ENCODE results near the gene MAMDC2.
"Not testable (repeated sequence)": the region's sequence is repeated elsewhere in the genome, so short reads cannot be mapped to it uniquely, and the experiment has no call there.

Gene MAMDC2

GRCh38 chr9:70012569-70012968, 31.1 kb upstream of the MAMDC2 start:
- Histone ChIP-seq H3K27me3 (ENCODE audit: control insufficient read depth in 1 of 2, insufficient read depth in 2 of 2, low read length in 2 of 2) (no peaks in the 10 kb centered on the region), H3K36me3 (ENCODE audit: insufficient read depth, low read length) (no peaks in the 10 kb centered on the region), H3K4me3 (ENCODE audit: low read depth in 1 of 2, low read length in 2 of 2) (no peak overlapping the region), H3K9me3 (ENCODE audit: low read length) (no peaks in the 10 kb centered on the region), H3K27ac (ENCODE audit: low read depth, low read length) (no peak overlapping the region), H3K9ac (ENCODE audit: low read length) (no peak overlapping the region), H3K4me1 (ENCODE audit: insufficient read depth, low read length) (peaks cover 4% of the 10 kb centered on the region)

- no peak overlapping the region for H3K27ac ChIP-seq (ENCODE audit: low read depth, low read length)
Observed at GRCh38 chr9:70013598-70014196, 30.0 kb upstream of the MAMDC2 start.

GRCh38 chr9:70015099-70015498, 28.5 kb upstream of the MAMDC2 start:
- no peak overlapping the region for H3K4me3 ChIP-seq (ENCODE audit: low read depth in 1 of 2, low read length in 2 of 2)
- no peaks in the 10 kb centered on the region for H3K27me3 ChIP-seq (ENCODE audit: control insufficient read depth in 1 of 2, insufficient read depth in 2 of 2, low read length in 2 of 2)
- no peaks in the 10 kb centered on the region for H3K9me3 ChIP-seq (ENCODE audit: low read length)
- no peak overlapping the region for H3K27ac ChIP-seq (ENCODE audit: low read depth, low read length)
- H3K9ac ChIP-seq (ENCODE audit: low read length) = no peak overlapping the region
- no peaks in the 10 kb centered on the region for H3K36me3 ChIP-seq (ENCODE audit: insufficient read depth, low read length)
- H3K4me1 ChIP-seq (ENCODE audit: insufficient read depth, low read length) = peaks cover 4% of the 10 kb centered on the region

More at GRCh38 chr9:70013598-70014196, 30.0 kb upstream of the MAMDC2 start:
- Histone ChIP-seq H3K9me3 (ENCODE audit: low read length) (no peaks in the 10 kb centered on the region), H3K27me3 (ENCODE audit: control insufficient read depth in 1 of 2, insufficient read depth in 2 of 2, low read length in 2 of 2) (no peaks in the 10 kb centered on the region), H3K4me3 (ENCODE audit: low read depth in 1 of 2, low read length in 2 of 2) (no peak overlapping the region), H3K4me1 (ENCODE audit: insufficient read depth, low read length) (peaks cover 4% of the 10 kb centered on the region), H3K36me3 (ENCODE audit: insufficient read depth, low read length) (no peaks in the 10 kb centered on the region), H3K9ac (ENCODE audit: low read length) (no peak overlapping the region)

GRCh38 chr9:70020217-70020616, 23.4 kb upstream of the MAMDC2 start:
- H3K4me3 ChIP-seq (ENCODE audit: low read depth in 1 of 2, low read length in 2 of 2) = no peak overlapping the region
- no peak overlapping the region for H3K9ac ChIP-seq (ENCODE audit: low read length)
- no peaks in the 10 kb centered on the region for H3K27me3 ChIP-seq (ENCODE audit: control insufficient read depth in 1 of 2, insufficient read depth in 2 of 2, low read length in 2 of 2)
- H3K9me3 ChIP-seq (ENCODE audit: low read length) = no peaks in the 10 kb centered on the region
- no peaks in the 10 kb centered on the region for H3K36me3 ChIP-seq (ENCODE audit: insufficient read depth, low read length)
- no peak overlapping the region for H3K27ac ChIP-seq (ENCODE audit: low read depth, low read length)
- H3K4me1 ChIP-seq (ENCODE audit: insufficient read depth, low read length) = peaks cover 3% of the 10 kb centered on the region

- Histone ChIP-seq H3K36me3 (ENCODE audit: insufficient read depth, low read length) (no peaks in the 10 kb centered on the region), H3K4me1 (ENCODE audit: insufficient read depth, low read length) (peaks cover 3% of the 10 kb centered on the region), H3K27me3 (ENCODE audit: control insufficient read depth in 1 of 2, insufficient read depth in 2 of 2, low read length in 2 of 2) (no peaks in the 10 kb centered on the region), H3K27ac (ENCODE audit: low read depth, low read length) (no peak overlapping the region), H3K9me3 (ENCODE audit: low read length) (no peaks in the 10 kb centered on the region), H3K4me3 (ENCODE audit: low read depth in 1 of 2, low read length in 2 of 2) (no peak overlapping the region), H3K9ac (ENCODE audit: low read length) (no peak overlapping the region)
Observed at GRCh38 chr9:70020991-70021571, 22.6 kb upstream of the MAMDC2 start.

GRCh38 chr9:70028287-70028686, 15.4 kb upstream of the MAMDC2 start:
- no peaks in the 10 kb centered on the region for H3K36me3 ChIP-seq (ENCODE audit: insufficient read depth, low read length)
- H3K9ac ChIP-seq (ENCODE audit: low read length) = no peak overlapping the region
- H3K27me3 ChIP-seq (ENCODE audit: control insufficient read depth in 1 of 2, insufficient read depth in 2 of 2, low read length in 2 of 2) = no peaks in the 10 kb centered on the region
- no peaks in the 10 kb centered on the region for H3K4me1 ChIP-seq (ENCODE audit: insufficient read depth, low read length)
- no peak overlapping the region for H3K27ac ChIP-seq (ENCODE audit: low read depth, low read length)
- H3K4me3 ChIP-seq (ENCODE audit: low read depth in 1 of 2, low read length in 2 of 2) = no peak overlapping the region
- H3K9me3 ChIP-seq (ENCODE audit: low read length) = no peaks in the 10 kb centered on the region

- Histone ChIP-seq H3K4me1 (ENCODE audit: insufficient read depth, low read length) (no peaks in the 10 kb centered on the region), H3K27ac (ENCODE audit: low read depth, low read length) (no peak overlapping the region), H3K9ac (ENCODE audit: low read length) (no peak overlapping the region), H3K4me3 (ENCODE audit: low read depth in 1 of 2, low read length in 2 of 2) (no peak overlapping the region), H3K9me3 (ENCODE audit: low read length) (no peaks in the 10 kb centered on the region), H3K27me3 (ENCODE audit: control insufficient read depth in 1 of 2, insufficient read depth in 2 of 2, low read length in 2 of 2) (no peaks in the 10 kb centered on the region), H3K36me3 (ENCODE audit: insufficient read depth, low read length) (no peaks in the 10 kb centered on the region)
Observed at GRCh38 chr9:70030156-70030555, 13.5 kb upstream of the MAMDC2 start.

GRCh38 chr9:70031141-70031545, 12.5 kb upstream of the MAMDC2 start:
- Histone ChIP-seq H3K9ac (ENCODE audit: low read length) (no peak overlapping the region), H3K4me3 (ENCODE audit: low read depth in 1 of 2, low read length in 2 of 2) (no peak overlapping the region), H3K36me3 (ENCODE audit: insufficient read depth, low read length) (no peaks in the 10 kb centered on the region), H3K27ac (ENCODE audit: low read depth, low read length) (no peak overlapping the region), H3K4me1 (ENCODE audit: insufficient read depth, low read length) (no peaks in the 10 kb centered on the region), H3K27me3 (ENCODE audit: control insufficient read depth in 1 of 2, insufficient read depth in 2 of 2, low read length in 2 of 2) (no peaks in the 10 kb centered on the region), H3K9me3 (ENCODE audit: low read length) (no peaks in the 10 kb centered on the region)

- H3K36me3 ChIP-seq (ENCODE audit: insufficient read depth, low read length) = no peaks in the 10 kb centered on the region
- no peak overlapping the region for H3K27ac ChIP-seq (ENCODE audit: low read depth, low read length)
- no peaks in the 10 kb centered on the region for H3K27me3 ChIP-seq (ENCODE audit: control insufficient read depth in 1 of 2, insufficient read depth in 2 of 2, low read length in 2 of 2)
- no peaks in the 10 kb centered on the region for H3K9me3 ChIP-seq (ENCODE audit: low read length)
- no peak overlapping the region for H3K9ac ChIP-seq (ENCODE audit: low read length)
- peaks cover 6% of the 10 kb centered on the region for H3K4me1 ChIP-seq (ENCODE audit: insufficient read depth, low read length)
- H3K4me3 ChIP-seq (ENCODE audit: low read depth in 1 of 2, low read length in 2 of 2) = no peak overlapping the region
Observed at GRCh38 chr9:70034271-70034711, 9.4 kb upstream of the MAMDC2 start.

GRCh38 chr9:70035691-70036090, 8.0 kb upstream of the MAMDC2 start:
- Histone ChIP-seq H3K27me3 (ENCODE audit: control insufficient read depth in 1 of 2, insufficient read depth in 2 of 2, low read length in 2 of 2) (no peaks in the 10 kb centered on the region), H3K9ac (ENCODE audit: low read length) (no peak overlapping the region), H3K36me3 (ENCODE audit: insufficient read depth, low read length) (no peaks in the 10 kb centered on the region), H3K27ac (ENCODE audit: low read depth, low read length) (no peak overlapping the region), H3K9me3 (ENCODE audit: low read length) (no peaks in the 10 kb centered on the region), H3K4me3 (ENCODE audit: low read depth in 1 of 2, low read length in 2 of 2) (no peak overlapping the region), H3K4me1 (ENCODE audit: insufficient read depth, low read length) (peaks cover 16% of the 10 kb centered on the region)

- Histone ChIP-seq H3K9me3 (ENCODE audit: low read length) (no peaks in the 10 kb centered on the region), H3K36me3 (ENCODE audit: insufficient read depth, low read length) (no peaks in the 10 kb centered on the region), H3K4me3 (ENCODE audit: low read depth in 1 of 2, low read length in 2 of 2) (no peak overlapping the region), H3K27me3 (ENCODE audit: control insufficient read depth in 1 of 2, insufficient read depth in 2 of 2, low read length in 2 of 2) (no peaks in the 10 kb centered on the region), H3K9ac (ENCODE audit: low read length) (no peak overlapping the region), H3K4me1 (ENCODE audit: insufficient read depth, low read length) (peaks cover 26% of the 10 kb centered on the region), H3K27ac (ENCODE audit: low read depth, low read length) (no peak overlapping the region)
Observed at GRCh38 chr9:70036641-70037040, 7.0 kb upstream of the MAMDC2 start.

GRCh38 chr9:70038171-70038621, 5.5 kb upstream of the MAMDC2 start:
- not testable (repeated sequence) for H3K27ac ChIP-seq (ENCODE audit: low read depth, low read length); H3K9ac ChIP-seq (ENCODE audit: low read length); H3K4me3 ChIP-seq (ENCODE audit: low read depth in 1 of 2, low read length in 2 of 2); H3K27me3 ChIP-seq (ENCODE audit: control insufficient read depth in 1 of 2, insufficient read depth in 2 of 2, low read length in 2 of 2); H3K9me3 ChIP-seq (ENCODE audit: low read length); H3K36me3 ChIP-seq (ENCODE audit: insufficient read depth, low read length)
- H3K4me1 ChIP-seq (ENCODE audit: insufficient read depth, low read length) = peaks cover 41% of the 10 kb centered on the region

All from muscle layer of colon (tissue), 2 donors.